Liver (tissue), 9 donors: ENCODE measurements around the gene AGT. TPM values are rescaled to one million over a fixed set of nuclear protein-coding genes. Genes with fewer than 3 reads are reported as not detected.

ENCODE experiments used
- DNase-seq: peaks from one replicate; pipeline ENCODE4 v3.0.0-alpha.2; 2017; ENCODE audit warnings: low spot score
- H3K27ac ChIP-seq, 2 donors: one replicate each; pipeline ENCODE4 v1.7.0; 2013; ENCODE audit warnings: inconsistent platforms in 2 of 2, low read length in 2 of 2, control low read depth in 1 of 2, low read depth in 1 of 2, mild to moderate bottlenecking in 1 of 2
- H3K27me3 ChIP-seq, 4 donors: one replicate each; pipeline versions ENCODE4 v1.6.1 to v1.7.0; 2013; ENCODE audit warnings: low read length in 3 of 4, inconsistent platforms in 1 of 4, mild to moderate bottlenecking in 1 of 4, moderate library complexity in 1 of 4; ENCODE audit not compliant: control insufficient read depth in 4 of 4, insufficient read depth in 4 of 4
- H3K36me3 ChIP-seq, 4 donors: one replicate each; pipeline versions ENCODE4 v1.6.1 to v1.7.0; 2013; ENCODE audit warnings: low read length in 3 of 4, mild to moderate bottlenecking in 3 of 4, low read depth in 1 of 4, moderate library complexity in 1 of 4; ENCODE audit not compliant: control insufficient read depth in 4 of 4, insufficient read depth in 3 of 4
- H3K4me1 ChIP-seq, 4 donors: one replicate each; pipeline versions ENCODE4 v1.6.1 to v1.7.0; 2013; ENCODE audit warnings: low read length in 3 of 4, mild to moderate bottlenecking in 3 of 4, moderate library complexity in 1 of 4; ENCODE audit not compliant: control insufficient read depth in 4 of 4, insufficient read depth in 4 of 4
- H3K4me3 ChIP-seq, 3 donors: one replicate each; pipeline versions ENCODE4 v1.6.1 to v1.7.0; 2013; ENCODE audit warnings: low read length in 3 of 3, control low read depth in 1 of 3, low read depth in 1 of 3, mild to moderate bottlenecking in 1 of 3
- H3K9ac ChIP-seq, 2 donors: one replicate each; pipeline ENCODE4 v1.7.0; 2013; ENCODE audit warnings: low read length in 2 of 2, mild to moderate bottlenecking in 2 of 2, moderate library complexity in 2 of 2, control low read depth in 1 of 2, low read depth in 1 of 2
- H3K9me3 ChIP-seq, 4 donors: one replicate each; pipeline versions ENCODE4 v1.6.1 to v1.7.0; 2013; ENCODE audit warnings: low read length in 3 of 4; ENCODE audit not compliant: control insufficient read depth in 4 of 4
- ATF3 ChIP-seq: IDR thresholded peaks from 2 replicates; pipeline ENCODE4 v1.6.1; 2016; ENCODE audit warnings: antibody characterized with exemption
- CTCF ChIP-seq: fragments of 150-350 bp; IDR thresholded peaks from 2 replicates; pipeline ENCODE4 v1.5.1; 2017; ENCODE audit warnings: improper control_type of control experiment, low read depth, low read length; ENCODE audit not compliant: missing input control
- EGR1 ChIP-seq, 2 donors: IDR thresholded peaks; 2 replicates each; pipeline ENCODE4 v1.6.1; 2016 to 2018; ENCODE audit warnings: antibody characterized with exemption in 2 of 2, low read depth in 2 of 2
- FOXA1 ChIP-seq: IDR thresholded peaks from 2 replicates; pipeline ENCODE4 v1.6.1; 2016; ENCODE audit warnings: antibody characterized with exemption
- FOXA2 ChIP-seq: IDR thresholded peaks from 2 replicates; pipeline ENCODE4 v1.6.1; 2016; ENCODE audit warnings: antibody characterized with exemption
- GABPA ChIP-seq, 2 donors: IDR thresholded peaks in 1 of 2; conservative IDR thresholded peaks in 1 of 2; 2 replicates each; pipeline ENCODE4 v1.6.1; 2016; ENCODE audit warnings: antibody characterized with exemption in 2 of 2, mild to moderate bottlenecking in 1 of 2, moderate library complexity in 1 of 2
- HNF4A ChIP-seq, 2 donors: conservative IDR thresholded peaks; 2 replicates each; pipeline ENCODE4 v1.6.1; 2016; ENCODE audit warnings: antibody characterized with exemption in 2 of 2, mild to moderate bottlenecking in 2 of 2
- HNF4G ChIP-seq: IDR thresholded peaks from 2 replicates; pipeline ENCODE4 v1.6.1; 2016; ENCODE audit warnings: antibody characterized with exemption
- JUND ChIP-seq, 2 donors: IDR thresholded peaks; 2 replicates each; pipeline ENCODE4 v1.6.1; 2016; ENCODE audit warnings: antibody characterized with exemption in 2 of 2
- MAX ChIP-seq: IDR thresholded peaks from 2 replicates; pipeline ENCODE4 v1.6.1; 2016; ENCODE audit warnings: antibody characterized with exemption
- NR2F2 ChIP-seq: IDR thresholded peaks from 2 replicates; pipeline ENCODE4 v1.6.1; 2016; ENCODE audit warnings: antibody characterized with exemption
- RAD21 ChIP-seq, 2 donors: IDR thresholded peaks; 2 replicates each; pipeline ENCODE4 v1.6.1; 2016; ENCODE audit warnings: antibody characterized with exemption in 2 of 2, mild to moderate bottlenecking in 2 of 2
- REST ChIP-seq: IDR thresholded peaks from 2 replicates; pipeline ENCODE4 v1.6.1; 2016; ENCODE audit warnings: antibody characterized with exemption, mild to moderate bottlenecking
- RXRA ChIP-seq, 2 donors: IDR thresholded peaks; 2 replicates each; pipeline ENCODE4 v1.6.1; 2017 to 2018; ENCODE audit warnings: antibody characterized with exemption in 2 of 2, mild to moderate bottlenecking in 1 of 2
- SP1 ChIP-seq: IDR thresholded peaks from 2 replicates; pipeline ENCODE4 v1.6.1; 2018; ENCODE audit warnings: antibody characterized with exemption, mild to moderate bottlenecking
- TAF1 ChIP-seq: conservative IDR thresholded peaks from 2 replicates; pipeline ENCODE4 v1.6.1; 2016; ENCODE audit warnings: antibody characterized with exemption, mild to moderate bottlenecking
- YY1 ChIP-seq: IDR thresholded peaks from 2 replicates; pipeline ENCODE4 v1.6.1; 2016; ENCODE audit warnings: antibody characterized with exemption, mild to moderate bottlenecking
- ZBTB33 ChIP-seq: IDR thresholded peaks from 2 replicates; pipeline ENCODE4 v1.6.1; 2016; ENCODE audit warnings: antibody characterized with exemption
- WGBS: extraction: QIAGEN DNeasy Blood & Tissue Kit; methylation state at CpG from one replicate; pipeline ENCODE4 v1.1.7; 2013; 5-methylcytosine and 5-hydroxymethylcytosine counted together
- polyA plus RNA-seq, 2 donors: library from polyadenylated mRNA; stranded (reverse) in 1 of 2; unstranded in 1 of 2; fragments of 200-250 nt in 1 of 2; fragments of >200 nt in 1 of 2; fragmentation: Nextera tagmentation in 1 of 2; extraction: Ambion mirVana in 1 of 2; gene quantifications; one replicate each; pipeline versions ENCODE4 v1.2.1 to v1.2.3, GENCODE V29; 2013 to 2015
- total RNA-seq, 2 donors: library from RNA; depleted of rRNA; stranded (reverse); fragments of >200 nt; gene quantifications; one replicate each; pipeline ENCODE4 v1.2.3, GENCODE V29; 2014
- donor health status: healthy.
- donor health status: healthy.
- donor health status: healthy.
- donor health status: healthy.
- donor health status: healthy.

AGT gene
- total and polyA plus RNA-seq, 4 donors = 1,430 to 5,119 (median 2,089) TPM

- H3K27ac ChIP-seq = no peak overlapping the region
- no peaks in the 10 kb centered on the region for H3K9me3 ChIP-seq
- TF ChIP-seq FOXA1 (no peak), YY1 (no peak), TAF1 (no peak), EGR1 (IDR thresholded peaks at IDR 0.05; ENCODE audit: low read depth in 2 of 2) (no peak), REST (no peak), RAD21 (IDR thresholded peaks at IDR 0.05) (no peak), GABPA (IDR thresholded peaks at IDR 0.05 in 1 of 2, conservative IDR thresholded peaks at IDR 0.05 in 1 of 2) (no peak), ATF3 (no peak), MAX (no peak), CTCF (no peak), NR2F2 (no peak), JUND (IDR thresholded peaks at IDR 0.05) (no peak), RXRA (IDR thresholded peaks at IDR 0.05) (no peak), ZBTB33 (no peak), HNF4G (no peak), FOXA2 (no peak), SP1 (no peak), HNF4A (conservative IDR thresholded peaks at IDR 0.05) (no peak)
- H3K27me3 ChIP-seq = no peaks in the 10 kb centered on the region
- DNase-seq = no peak
- no peak overlapping the region for H3K4me3 ChIP-seq
- no peak overlapping the region for H3K9ac ChIP-seq
- H3K36me3 ChIP-seq = no peaks in the 10 kb centered on the region
- 93% methylated on average over 3 of the region's 3 CpGs for WGBS
- no peaks in the 10 kb centered on the region for H3K4me1 ChIP-seq
Measured at GRCh38 chr1:230737622-230738262, 23.8 kb upstream of the AGT start.
